GM18520 (cell line): ENCODE measurements around the gene LRP10.
"Not testable (repeated sequence)": the region's sequence is repeated elsewhere in the genome, so short reads cannot be mapped to it uniquely, and the experiment has no call there.

Experiments used
- ATAC-seq: cut with Tn5 transposase; IDR thresholded peaks from one replicate; pipeline ENCODE4 v1.9.1; 2021; ENCODE audit not compliant: unreplicated experiment

LRP10 gene, protein sequence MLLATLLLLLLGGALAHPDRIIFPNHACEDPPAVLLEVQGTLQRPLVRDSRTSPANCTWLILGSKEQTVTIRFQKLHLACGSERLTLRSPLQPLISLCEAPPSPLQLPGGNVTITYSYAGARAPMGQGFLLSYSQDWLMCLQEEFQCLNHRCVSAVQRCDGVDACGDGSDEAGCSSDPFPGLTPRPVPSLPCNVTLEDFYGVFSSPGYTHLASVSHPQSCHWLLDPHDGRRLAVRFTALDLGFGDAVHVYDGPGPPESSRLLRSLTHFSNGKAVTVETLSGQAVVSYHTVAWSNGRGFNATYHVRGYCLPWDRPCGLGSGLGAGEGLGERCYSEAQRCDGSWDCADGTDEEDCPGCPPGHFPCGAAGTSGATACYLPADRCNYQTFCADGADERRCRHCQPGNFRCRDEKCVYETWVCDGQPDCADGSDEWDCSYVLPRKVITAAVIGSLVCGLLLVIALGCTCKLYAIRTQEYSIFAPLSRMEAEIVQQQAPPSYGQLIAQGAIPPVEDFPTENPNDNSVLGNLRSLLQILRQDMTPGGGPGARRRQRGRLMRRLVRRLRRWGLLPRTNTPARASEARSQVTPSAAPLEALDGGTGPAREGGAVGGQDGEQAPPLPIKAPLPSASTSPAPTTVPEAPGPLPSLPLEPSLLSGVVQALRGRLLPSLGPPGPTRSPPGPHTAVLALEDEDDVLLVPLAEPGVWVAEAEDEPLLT

GRCh38 chr14:22871224-22872032 is at the start of gene LRP10:
TSS of gene LRP10 (plus strand) at chr14:22871740. CDS start at chr14:22872304, 564 bp downstream.
- ATAC-seq, result peak; percentile 72

DNA sequence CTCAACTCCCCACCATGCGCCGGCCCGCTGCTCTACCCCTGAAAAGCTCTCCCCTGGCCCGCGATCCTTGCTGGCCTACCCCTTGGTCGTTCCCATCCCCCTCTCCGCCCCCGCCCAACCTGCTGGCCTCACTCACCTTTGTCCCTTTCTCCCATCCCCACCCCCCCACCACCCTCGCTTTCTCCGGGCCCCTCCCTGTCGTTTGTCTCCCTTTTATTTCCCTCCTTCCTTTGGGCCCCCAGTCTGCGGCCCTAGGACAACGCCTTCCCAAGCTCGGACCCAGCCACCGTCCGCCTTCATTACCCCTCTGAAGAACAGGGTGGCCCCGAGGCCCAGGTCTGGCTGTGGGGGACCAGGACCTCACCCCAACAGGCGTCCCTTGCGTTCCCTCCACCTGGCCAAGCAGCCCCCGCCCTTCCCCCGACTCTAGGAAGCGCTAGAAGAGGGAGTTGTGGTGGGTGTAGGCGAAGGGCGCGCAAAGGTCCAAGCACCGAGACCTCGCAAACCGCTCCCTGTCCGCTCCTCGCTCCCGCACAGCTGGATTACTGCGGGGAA is 49.4 kb upstream of the LRP10 start:
- ATAC-seq, result no peak

DNA sequence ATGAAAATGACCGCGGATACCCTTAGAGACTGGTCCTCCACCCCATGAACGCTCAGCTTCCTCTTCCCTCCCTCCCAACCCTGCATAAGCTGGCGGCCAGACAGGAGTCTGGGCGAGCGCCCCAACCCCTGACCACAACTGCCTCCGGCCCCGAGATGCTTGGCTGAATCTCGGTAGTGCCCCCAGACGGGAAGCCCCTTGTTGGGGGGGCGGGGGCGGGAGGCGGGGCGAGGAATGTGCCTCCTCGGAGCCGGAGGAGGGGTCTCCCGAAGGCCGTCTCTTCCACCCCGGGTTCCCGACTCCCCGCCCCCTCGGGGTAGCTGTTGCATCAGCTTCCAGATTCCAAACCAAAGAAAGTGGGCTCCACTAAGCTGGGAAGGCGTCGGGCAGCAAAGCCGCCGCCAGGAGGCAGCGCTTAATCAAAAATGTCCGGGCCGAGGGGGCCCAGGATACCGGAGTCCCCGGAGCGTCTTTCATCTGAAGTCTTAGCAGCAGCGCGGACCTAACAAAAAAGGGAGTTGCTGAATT is 48.9 kb upstream of the LRP10 start:
- no peak for ATAC-seq

DNA sequence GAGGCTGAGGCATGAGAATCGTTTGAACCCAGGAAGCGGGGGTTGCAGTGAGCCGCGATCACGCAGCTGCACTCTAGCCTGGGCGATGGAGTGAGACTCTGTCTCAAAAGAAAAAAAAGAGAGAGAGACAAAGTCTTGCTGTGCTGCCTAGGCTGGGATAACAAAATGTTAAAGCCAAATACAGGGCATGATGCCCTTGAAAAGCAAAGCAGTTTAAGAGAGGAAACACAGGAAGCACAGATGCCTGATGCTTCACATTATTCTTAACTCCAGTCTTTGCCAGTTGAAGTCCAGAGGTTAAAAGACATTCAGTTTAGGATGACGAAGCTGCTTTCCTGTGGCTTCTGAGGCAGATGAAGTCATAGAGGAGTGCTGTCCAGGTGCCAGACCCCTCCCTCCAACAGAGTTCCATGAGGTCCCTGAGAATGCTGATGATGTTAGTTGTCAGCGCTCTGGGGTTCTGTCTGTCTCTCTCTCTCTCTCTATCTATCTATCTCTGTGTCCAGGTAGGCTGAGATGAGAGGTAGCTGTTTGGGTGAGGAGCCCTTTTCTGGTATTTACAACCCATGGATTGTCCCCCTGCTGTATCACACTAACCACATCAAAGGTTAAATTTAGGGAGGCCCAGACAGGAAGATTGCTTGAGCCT is 46.7 kb upstream of the LRP10 start:
- ATAC-seq, result no peak

DNA sequence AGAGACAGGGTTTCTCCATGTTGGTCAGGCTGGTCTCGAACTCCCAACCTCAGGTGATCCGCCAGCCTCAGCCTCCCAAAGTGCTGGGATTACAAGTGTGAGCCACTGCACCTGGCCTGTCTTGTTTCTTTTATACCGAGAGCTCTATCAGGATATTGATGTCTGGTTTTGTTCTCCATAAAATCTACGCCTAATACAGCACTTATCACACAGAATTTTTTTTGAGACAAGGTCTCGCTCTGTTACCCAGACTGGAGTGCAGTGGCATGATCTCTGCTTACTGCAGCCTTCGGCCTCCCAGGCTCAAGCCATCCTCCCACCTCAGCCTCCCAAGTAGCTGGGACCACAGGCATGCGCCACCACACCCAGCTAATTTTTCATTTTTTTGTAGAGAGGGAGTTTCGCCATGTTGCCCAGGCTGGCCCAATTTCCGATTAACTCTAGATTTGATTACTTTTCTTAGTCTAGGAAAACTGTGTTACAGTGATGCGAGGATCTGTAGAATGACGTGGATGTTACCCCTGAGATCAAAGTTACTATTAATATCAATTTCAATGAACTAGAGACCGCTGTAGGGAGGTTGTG is 42.4 kb upstream of the LRP10 start:
- ATAC-seq, result not testable (repeated sequence)

DNA sequence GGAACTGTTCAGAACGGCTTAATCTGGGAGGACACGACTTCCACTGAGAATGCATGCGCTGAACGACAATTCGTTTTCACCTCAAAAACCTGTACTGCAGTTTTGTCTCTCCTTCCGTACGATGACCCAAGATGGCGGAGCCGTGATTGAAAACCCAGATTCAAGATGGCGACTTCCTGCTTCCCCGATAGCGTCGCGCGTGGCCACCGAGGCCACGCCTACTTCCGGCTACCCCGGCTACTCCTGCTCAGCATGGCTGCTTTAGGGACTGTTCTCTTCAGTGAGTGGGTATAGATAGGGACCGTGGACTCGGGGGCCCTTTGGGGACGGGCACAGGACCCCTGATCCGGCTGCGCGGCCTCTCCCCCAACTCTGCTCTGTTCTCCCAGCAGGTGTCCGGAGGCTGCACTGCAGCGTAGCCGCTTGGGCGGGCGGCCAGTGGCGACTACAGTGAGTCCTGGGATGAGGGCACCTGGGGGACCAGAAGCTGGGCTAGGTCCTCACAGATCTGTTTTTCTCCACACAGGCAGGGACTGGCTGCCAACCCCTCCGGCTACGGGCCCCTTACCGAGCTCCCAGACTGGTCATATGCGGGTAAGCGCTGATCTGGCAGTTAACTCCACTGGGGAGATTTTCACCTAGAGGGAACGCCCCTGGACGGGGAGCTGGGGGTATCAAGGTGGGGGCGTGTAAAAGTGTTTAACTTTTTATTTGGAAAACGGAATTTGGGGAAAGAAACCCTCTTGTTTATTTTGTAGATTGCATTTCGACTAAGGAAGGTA is 41.7 kb upstream of the LRP10 start, which contains the start of gene MRPL52:
Gene MRPL52 (plus strand): TSS at position 227 of the 782 bp plus-strand sequence. CDS start 26 bp downstream, at position 253.
- ATAC-seq, result peak; percentile 89

- ATAC-seq, result no peak
Measured at GRCh38 chr14:22830443-22831010, 41.0 kb upstream of the LRP10 start.

DNA sequence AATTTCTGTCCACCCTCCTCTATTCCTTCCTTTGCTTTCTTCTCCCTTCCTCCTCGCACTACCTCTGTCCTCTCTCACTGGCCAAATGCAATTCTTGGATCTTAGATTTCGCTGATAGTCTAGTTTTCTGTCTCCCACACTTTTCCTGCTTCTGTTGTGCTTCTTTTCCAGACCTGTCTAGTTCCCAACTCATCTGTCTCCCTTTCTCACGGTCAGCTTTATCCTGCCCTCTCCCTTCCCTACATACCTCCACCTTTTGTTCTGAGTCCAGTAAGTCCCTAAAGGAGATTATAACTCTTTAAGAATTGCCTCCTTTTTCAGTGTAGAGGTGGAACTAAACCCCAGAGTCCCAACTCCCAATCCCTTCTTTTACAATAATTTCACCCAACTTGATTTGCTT is 36.0 kb upstream of the LRP10 start:
- no peak for ATAC-seq

- ATAC-seq, result no peak
Measured at GRCh38 chr14:22836301-22837113, 35.0 kb upstream of the LRP10 start, which contains the start of gene MMP14. TSS of gene MMP14 (plus strand) at chr14:22836585. CDS start at chr14:22836818, 233 bp downstream.

DNA sequence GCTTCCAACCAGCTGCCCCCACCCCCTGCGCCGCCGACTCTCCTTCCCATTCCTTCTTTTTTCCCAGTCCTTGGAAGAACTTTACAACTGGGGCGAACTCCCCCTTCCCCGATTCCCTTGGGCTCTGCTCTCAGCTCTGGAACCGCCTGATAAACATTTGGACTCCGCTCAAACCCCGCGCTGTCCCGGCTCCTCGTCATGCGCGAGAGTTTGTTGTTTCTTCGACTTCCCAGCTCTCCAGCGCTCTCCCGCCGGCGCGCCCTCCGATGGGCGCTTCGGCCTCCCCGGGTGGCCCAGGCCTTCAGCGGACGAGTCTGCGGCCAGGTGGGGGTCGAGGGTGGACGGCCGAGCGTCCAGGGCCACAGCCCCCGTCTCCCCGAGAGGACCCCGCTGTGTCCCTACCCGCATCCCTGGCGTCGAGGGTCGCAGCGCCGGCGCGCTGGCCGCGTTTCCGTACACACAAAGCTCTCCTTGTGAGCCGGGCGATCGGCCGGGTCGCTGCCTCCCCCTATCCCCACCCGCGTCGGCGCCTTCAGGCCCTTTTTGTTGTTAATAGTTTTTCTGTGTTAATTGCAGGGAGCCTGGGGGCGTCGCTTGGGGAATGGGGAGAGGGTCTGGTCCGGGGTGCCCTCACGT is 34.3 kb upstream of the LRP10 start:
- ATAC-seq, result no peak

DNA sequence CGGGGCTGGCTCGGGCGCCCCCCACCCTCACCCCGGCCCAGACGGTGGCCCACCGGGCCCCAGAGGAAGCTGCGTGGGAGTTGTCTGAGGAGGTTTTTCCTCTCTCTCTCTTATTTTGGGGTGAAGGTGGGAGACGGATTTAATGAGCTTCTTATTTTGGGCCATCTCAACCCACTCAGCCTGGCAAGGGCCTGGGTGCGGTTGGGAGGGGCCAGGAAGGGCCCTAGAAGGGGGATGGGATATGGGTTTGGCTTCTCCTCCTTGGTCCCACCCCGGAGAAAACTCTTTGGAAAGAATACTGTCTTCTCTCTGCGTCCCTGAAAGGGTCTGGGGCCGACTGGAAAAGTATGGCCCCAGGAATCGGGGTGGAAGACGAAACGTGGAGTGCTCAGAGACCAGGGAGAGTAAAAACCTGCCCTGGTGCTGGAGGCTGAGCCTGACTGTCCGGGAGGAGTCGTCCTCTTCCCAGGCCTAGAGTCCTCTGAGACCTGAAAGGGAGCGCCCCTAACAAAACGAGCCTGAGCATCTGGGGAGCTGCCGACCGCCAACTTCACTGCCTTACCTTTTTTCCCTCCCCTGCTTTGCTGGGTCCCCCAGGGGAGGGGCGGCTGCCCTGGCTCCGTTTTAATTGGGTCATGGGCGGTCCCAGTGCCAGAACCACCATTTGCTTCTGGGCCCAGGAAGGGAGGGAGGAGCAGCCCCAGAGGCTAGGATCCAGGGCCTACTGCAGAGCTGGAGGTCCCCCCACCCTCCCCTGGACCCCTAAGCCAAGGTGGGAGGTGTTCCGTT is 33.6 kb upstream of the LRP10 start:
- no peak for ATAC-seq

- no peak for ATAC-seq
Measured at GRCh38 chr14:22838631-22839041, 32.9 kb upstream of the LRP10 start.

DNA sequence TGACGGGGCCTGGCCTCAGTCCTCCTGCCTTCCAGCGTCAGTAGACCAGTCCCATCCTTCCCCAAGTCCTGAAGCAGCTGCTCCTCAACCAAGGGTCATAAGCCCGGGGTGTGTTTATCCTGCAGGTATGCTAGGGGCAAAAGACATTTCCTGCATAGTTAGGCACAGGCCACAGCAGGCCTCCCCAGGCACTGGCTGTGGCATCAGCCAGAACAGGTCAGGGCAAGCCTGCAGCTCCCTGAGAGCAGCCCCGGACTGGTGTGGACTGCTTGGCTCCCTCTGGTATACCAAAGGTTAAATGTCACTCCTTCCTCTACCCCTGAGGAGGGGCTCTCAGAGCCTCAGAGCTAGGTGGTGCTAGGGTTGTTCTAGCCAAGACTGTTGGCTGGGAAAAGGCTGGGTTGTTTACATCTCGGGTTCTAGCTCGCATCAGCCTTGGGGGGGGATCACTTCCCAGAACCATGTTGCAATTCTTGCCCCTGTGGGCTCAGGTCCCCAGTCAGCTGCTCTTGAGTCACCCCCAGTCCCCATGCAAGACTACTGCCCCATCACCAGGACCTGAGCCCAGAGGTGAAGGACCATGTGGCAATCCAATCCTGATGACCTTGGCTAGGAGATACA is 32.3 kb upstream of the LRP10 start:
- ATAC-seq, result no peak

GRCh38 chr14:22841311-22841710 is 30.2 kb upstream of the LRP10 start:
- ATAC-seq, result no peak

- ATAC-seq, result no peak
Measured at GRCh38 chr14:22841769-22842168, 29.8 kb upstream of the LRP10 start.
